Osteocyte (in vitro differentiated cells): Measurements from ENCODE around the gene RABGAP1L. TPM values are rescaled to one million over a fixed set of nuclear protein-coding genes. Genes with fewer than 3 reads are reported as not detected.
"Not testable (repeated sequence)": the region's sequence is repeated elsewhere in the genome, so short reads cannot be mapped to it uniquely, and the experiment has no call there.

ENCODE experiments used
- DNase-seq: peaks from one replicate; pipeline ENCODE4 v3.0.0; 2021; ENCODE audit warnings: mixed read lengths; ENCODE audit not compliant: unreplicated experiment; ENCODE audit errors: extremely low spot score
- H3K27ac Mint-ChIP-seq: one replicate; pipeline ENCODE4 v1.8.0; 2021; ENCODE audit warnings: mild to moderate bottlenecking, mixed read lengths; ENCODE audit not compliant: unreplicated experiment
- H3K27me3 Mint-ChIP-seq: one replicate; pipeline ENCODE4 v1.8.0; 2021; ENCODE audit warnings: mixed read lengths; ENCODE audit not compliant: unreplicated experiment
- H3K36me3 Mint-ChIP-seq: one replicate; pipeline ENCODE4 v1.8.0; 2021; ENCODE audit warnings: mixed read lengths; ENCODE audit not compliant: unreplicated experiment
- H3K4me1 Mint-ChIP-seq: one replicate; pipeline ENCODE4 v1.8.0; 2021; ENCODE audit warnings: mixed read lengths; ENCODE audit not compliant: unreplicated experiment
- H3K4me3 Mint-ChIP-seq: one replicate; pipeline ENCODE4 v1.8.0; 2021; ENCODE audit warnings: mild to moderate bottlenecking, moderate library complexity, mixed read lengths; ENCODE audit not compliant: unreplicated experiment
- H3K9me3 Mint-ChIP-seq: one replicate; pipeline ENCODE4 v1.8.0; 2021; ENCODE audit warnings: mixed read lengths; ENCODE audit not compliant: unreplicated experiment
- CTCF ChIP-seq: fragments of 200-600 bp; sonication (generic); IDR thresholded peaks from 2 replicates; pipeline ENCODE4 v1.5.0; 2021; ENCODE audit warnings: antibody characterized with exemption, mild to moderate bottlenecking, moderate library complexity
- total RNA-seq: library from RNA; stranded (reverse); gene quantifications from 2 replicates; pipeline ENCODE4 v1.2.1, GENCODE V29; 2021

Gene RABGAP1L
- total RNA-seq, 1 donor from 2014 or later: 29.3 TPM

GRCh38 chr1:174114788-174115448 lies 44.4 kb upstream of the RABGAP1L start:
- DNase-seq: no peak
- H3K36me3 Mint-ChIP-seq: no peaks in the 10 kb centered on the region
- peaks cover 3% of the 10 kb centered on the region for H3K4me1 Mint-ChIP-seq
- no peak overlapping the region for H3K27ac Mint-ChIP-seq
- no peak overlapping the region for H3K4me3 Mint-ChIP-seq
- peak; percentile 64 for TF ChIP-seq CTCF
- H3K9me3 Mint-ChIP-seq: no peaks in the 10 kb centered on the region
- H3K27me3 Mint-ChIP-seq: peaks cover 8% of the 10 kb centered on the region

GRCh38 chr1:174116042-174116441 lies 43.3 kb upstream of the RABGAP1L start:
- TF ChIP-seq CTCF: no peak
- Mint-ChIP-seq H3K27me3 (peaks cover 6% of the 10 kb centered on the region), H3K27ac (no peak overlapping the region), H3K36me3 (no peaks in the 10 kb centered on the region), H3K4me1 (peaks cover 3% of the 10 kb centered on the region), H3K9me3 (no peaks in the 10 kb centered on the region), H3K4me3 (no peak overlapping the region)
- no peak for DNase-seq

GRCh38 chr1:174118751-174119150 lies 40.6 kb upstream of the RABGAP1L start:
- Mint-ChIP-seq H3K27me3 (peaks cover 9% of the 10 kb centered on the region), H3K4me3 (no peak overlapping the region), H3K36me3 (no peaks in the 10 kb centered on the region), H3K4me1 (no peaks in the 10 kb centered on the region), H3K27ac (no peak overlapping the region), H3K9me3 (no peaks in the 10 kb centered on the region)
- no peak for TF ChIP-seq CTCF
- no peak for DNase-seq

- H3K36me3 Mint-ChIP-seq, H3K27ac Mint-ChIP-seq, H3K9me3 Mint-ChIP-seq, DNase-seq, H3K4me1 Mint-ChIP-seq, H3K4me3 Mint-ChIP-seq: not testable (repeated sequence)
- peaks cover 10% of the 10 kb centered on the region for H3K27me3 Mint-ChIP-seq
Observed at GRCh38 chr1:174122318-174122717, 37.0 kb upstream of the RABGAP1L start.

GRCh38 chr1:174123843-174124242 lies 35.5 kb upstream of the RABGAP1L start:
- H3K9me3 Mint-ChIP-seq: peaks cover 7% of the 10 kb centered on the region
- no peak for TF ChIP-seq CTCF
- no peak overlapping the region for H3K27ac Mint-ChIP-seq
- no peaks in the 10 kb centered on the region for H3K4me1 Mint-ChIP-seq
- no peak overlapping the region for H3K4me3 Mint-ChIP-seq
- H3K27me3 Mint-ChIP-seq: peaks cover 22% of the 10 kb centered on the region
- no peak for DNase-seq
- H3K36me3 Mint-ChIP-seq: no peaks in the 10 kb centered on the region

GRCh38 chr1:174127176-174127575 lies 32.1 kb upstream of the RABGAP1L start:
- not testable (repeated sequence) for H3K4me1 Mint-ChIP-seq, H3K36me3 Mint-ChIP-seq, H3K4me3 Mint-ChIP-seq, H3K27ac Mint-ChIP-seq, H3K9me3 Mint-ChIP-seq, DNase-seq
- H3K27me3 Mint-ChIP-seq: peaks cover 21% of the 10 kb centered on the region
